ENCODE measurements around the gene MBNL1.

- TF ChIP-seq, protein P1, sequence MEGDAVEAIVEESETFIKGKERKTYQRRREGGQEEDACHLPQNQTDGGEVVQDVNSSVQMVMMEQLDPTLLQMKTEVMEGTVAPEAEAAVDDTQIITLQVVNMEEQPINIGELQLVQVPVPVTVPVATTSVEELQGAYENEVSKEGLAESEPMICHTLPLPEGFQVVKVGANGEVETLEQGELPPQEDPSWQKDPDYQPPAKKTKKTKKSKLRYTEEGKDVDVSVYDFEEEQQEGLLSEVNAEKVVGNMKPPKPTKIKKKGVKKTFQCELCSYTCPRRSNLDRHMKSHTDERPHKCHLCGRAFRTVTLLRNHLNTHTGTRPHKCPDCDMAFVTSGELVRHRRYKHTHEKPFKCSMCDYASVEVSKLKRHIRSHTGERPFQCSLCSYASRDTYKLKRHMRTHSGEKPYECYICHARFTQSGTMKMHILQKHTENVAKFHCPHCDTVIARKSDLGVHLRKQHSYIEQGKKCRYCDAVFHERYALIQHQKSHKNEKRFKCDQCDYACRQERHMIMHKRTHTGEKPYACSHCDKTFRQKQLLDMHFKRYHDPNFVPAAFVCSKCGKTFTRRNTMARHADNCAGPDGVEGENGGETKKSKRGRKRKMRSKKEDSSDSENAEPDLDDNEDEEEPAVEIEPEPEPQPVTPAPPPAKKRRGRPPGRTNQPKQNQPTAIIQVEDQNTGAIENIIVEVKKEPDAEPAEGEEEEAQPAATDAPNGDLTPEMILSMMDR (IDR thresholded peaks at IDR 0.05) = no peak
- no peak for TF ChIP-seq POLR2A (IDR thresholded peaks at IDR 0.05)
Measured at GRCh38 chr3:152234657-152235375, 33.9 kb upstream of the MBNL1 start.
